NB4 (cell line): ENCODE results near the gene HMCN2.

Source experiments
- DNase-seq: peaks from one replicate; pipeline ENCODE4 v3.0.0; 2010; ENCODE audit warnings: low read depth
- H3K4me3 ChIP-seq: one replicate; pipeline ENCODE4 v1.5.1; 2011; ENCODE audit warnings: mild to moderate bottlenecking, low read depth, low read length, moderate library complexity
- MAX ChIP-seq: IDR thresholded peaks from 2 replicates; pipeline ENCODE4 v1.6.1; 2011; ENCODE audit warnings: low read depth, low read length
- MYC ChIP-seq: IDR thresholded peaks from 2 replicates; pipeline ENCODE4 v1.6.1; 2011; ENCODE audit warnings: low read depth, low read length
- POLR2A ChIP-seq: IDR thresholded peaks from 2 replicates; pipeline ENCODE4 v1.6.1; 2011; ENCODE audit warnings: mild to moderate bottlenecking; ENCODE audit not compliant: insufficient read length; ENCODE audit errors: extremely low read depth
- TF ChIP-seq, protein P1 (sequence below): IDR thresholded peaks from one replicate; pipeline ENCODE4 v1.5.1; 2012; ENCODE audit warnings: low read depth, low read length

HMCN2 gene

GRCh38 chr9:130378875-130379648 is 113.5 kb downstream of the HMCN2 start:
- H3K4me3 ChIP-seq = no peak overlapping the region
- TF ChIP-seq MAX = no peak
- TF ChIP-seq POLR2A = no peak
- TF ChIP-seq, protein P1, sequence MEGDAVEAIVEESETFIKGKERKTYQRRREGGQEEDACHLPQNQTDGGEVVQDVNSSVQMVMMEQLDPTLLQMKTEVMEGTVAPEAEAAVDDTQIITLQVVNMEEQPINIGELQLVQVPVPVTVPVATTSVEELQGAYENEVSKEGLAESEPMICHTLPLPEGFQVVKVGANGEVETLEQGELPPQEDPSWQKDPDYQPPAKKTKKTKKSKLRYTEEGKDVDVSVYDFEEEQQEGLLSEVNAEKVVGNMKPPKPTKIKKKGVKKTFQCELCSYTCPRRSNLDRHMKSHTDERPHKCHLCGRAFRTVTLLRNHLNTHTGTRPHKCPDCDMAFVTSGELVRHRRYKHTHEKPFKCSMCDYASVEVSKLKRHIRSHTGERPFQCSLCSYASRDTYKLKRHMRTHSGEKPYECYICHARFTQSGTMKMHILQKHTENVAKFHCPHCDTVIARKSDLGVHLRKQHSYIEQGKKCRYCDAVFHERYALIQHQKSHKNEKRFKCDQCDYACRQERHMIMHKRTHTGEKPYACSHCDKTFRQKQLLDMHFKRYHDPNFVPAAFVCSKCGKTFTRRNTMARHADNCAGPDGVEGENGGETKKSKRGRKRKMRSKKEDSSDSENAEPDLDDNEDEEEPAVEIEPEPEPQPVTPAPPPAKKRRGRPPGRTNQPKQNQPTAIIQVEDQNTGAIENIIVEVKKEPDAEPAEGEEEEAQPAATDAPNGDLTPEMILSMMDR = no peak
- no peak for TF ChIP-seq MYC
- no peak for DNase-seq

GRCh38 chr9:130379649-130379970 is 114.0 kb downstream of the HMCN2 start:
- no peak for DNase-seq
- no peak overlapping the region for H3K4me3 ChIP-seq
- TF ChIP-seq, protein P1 = no peak
- TF ChIP-seq MYC = no peak
- TF ChIP-seq POLR2A = no peak
- TF ChIP-seq MAX = no peak

GRCh38 chr9:130380920-130381469 is 115.4 kb downstream of the HMCN2 start:
- no peak overlapping the region for H3K4me3 ChIP-seq
- no peak for TF ChIP-seq MYC
- TF ChIP-seq POLR2A = no peak
- no peak for TF ChIP-seq MAX
- TF ChIP-seq, protein P1 = no peak
- no peak for DNase-seq

- TF ChIP-seq, protein P1 = no peak
- TF ChIP-seq MAX = no peak
- TF ChIP-seq POLR2A = no peak
- TF ChIP-seq MYC = no peak
- DNase-seq = no peak
- H3K4me3 ChIP-seq = no peak overlapping the region
Observed at GRCh38 chr9:130381660-130382059, 116.1 kb downstream of the HMCN2 start.

DNA sequence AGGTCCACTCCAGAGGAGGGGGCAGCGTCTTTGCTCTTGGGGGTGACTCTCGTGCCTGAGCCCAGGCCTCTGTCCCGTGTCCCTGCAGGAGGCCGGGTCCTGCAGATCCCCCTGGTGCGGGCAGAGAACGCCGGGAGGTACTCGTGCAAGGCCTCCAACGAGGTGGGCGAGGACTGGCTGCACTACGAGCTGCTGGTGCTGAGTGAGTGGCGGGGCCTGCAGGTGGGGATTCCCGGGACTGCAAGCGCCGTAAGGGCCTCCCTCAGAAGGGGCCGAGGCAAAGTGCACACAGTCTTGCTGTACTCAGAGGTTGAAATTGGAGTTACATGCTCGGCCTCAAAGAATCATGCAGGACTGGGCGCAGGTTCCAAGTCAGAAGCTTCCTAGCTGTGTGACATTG is 116.5 kb downstream of the HMCN2 start:
- TF ChIP-seq POLR2A = no peak
- TF ChIP-seq MAX = no peak
- TF ChIP-seq, protein P1 = no peak
- TF ChIP-seq MYC = no peak
- DNase-seq = no peak
- H3K4me3 ChIP-seq = no peak overlapping the region
